SW 1271 (cell line): ENCODE results near the gene RAB30.
"Not testable (repeated sequence)": the region's sequence is repeated elsewhere in the genome, so short reads cannot be mapped to it uniquely, and the experiment has no call there.

Experiments
- DNase-seq, 2 experiments: peaks; one replicate each; lab custom pipeline; 2025; lab: John Stamatoyannopoulos, UW

The RAB30 gene

GRCh38 chr11:83009999-83010398, 61.7 kb downstream of the RAB30 start:
- no peak for DNase-seq

GRCh38 chr11:83009136-83009535, 62.6 kb downstream of the RAB30 start:
- DNase-seq = not testable (repeated sequence)

- DNase-seq = no peak
Observed at GRCh38 chr11:83008581-83008923, 63.1 kb downstream of the RAB30 start.

GRCh38 chr11:83007909-83008580, 63.7 kb downstream of the RAB30 start:
- DNase-seq = no peak

GRCh38 chr11:83007477-83007876, 64.2 kb downstream of the RAB30 start:
- DNase-seq = no peak

- DNase-seq = no peak
Observed at GRCh38 chr11:83006877-83007330, 64.8 kb downstream of the RAB30 start.

- no peak for DNase-seq
Observed at GRCh38 chr11:83004746-83005556, 66.7 kb downstream of the RAB30 start.

- no peak for DNase-seq
Observed at GRCh38 chr11:83002522-83002921, 69.2 kb downstream of the RAB30 start.

GRCh38 chr11:83002053-83002452, 69.6 kb downstream of the RAB30 start:
- DNase-seq = no peak

- DNase-seq = no peak
Observed at GRCh38 chr11:83000381-83000780, 71.3 kb downstream of the RAB30 start.

GRCh38 chr11:82999232-82999631, 72.5 kb downstream of the RAB30 start:
- DNase-seq = no peak

GRCh38 chr11:82998697-82999096, 73.0 kb downstream of the RAB30 start:
- no peak for DNase-seq

- DNase-seq = no peak
Observed at GRCh38 chr11:82996966-82997606, 74.6 kb downstream of the RAB30 start.

GRCh38 chr11:82995754-82996398, 75.8 kb downstream of the RAB30 start:
- no peak for DNase-seq

- DNase-seq = no peak
Observed at GRCh38 chr11:82995235-82995634, 76.5 kb downstream of the RAB30 start.

GRCh38 chr11:82994604-82995230, 77.0 kb downstream of the RAB30 start:
- no peak for DNase-seq

- DNase-seq = no peak
Observed at GRCh38 chr11:82992223-82992622, 79.5 kb downstream of the RAB30 start.

GRCh38 chr11:82989628-82990404, 81.9 kb downstream of the RAB30 start:
- DNase-seq = no peak

- DNase-seq = no peak
Observed at GRCh38 chr11:82988936-82989627, 82.6 kb downstream of the RAB30 start.

GRCh38 chr11:82987997-82988396, 83.7 kb downstream of the RAB30 start:
- no peak for DNase-seq

GRCh38 chr11:82986446-82986845, 85.3 kb downstream of the RAB30 start:
- no peak for DNase-seq
